ENCODE data around the gene IRF2.

DNA sequence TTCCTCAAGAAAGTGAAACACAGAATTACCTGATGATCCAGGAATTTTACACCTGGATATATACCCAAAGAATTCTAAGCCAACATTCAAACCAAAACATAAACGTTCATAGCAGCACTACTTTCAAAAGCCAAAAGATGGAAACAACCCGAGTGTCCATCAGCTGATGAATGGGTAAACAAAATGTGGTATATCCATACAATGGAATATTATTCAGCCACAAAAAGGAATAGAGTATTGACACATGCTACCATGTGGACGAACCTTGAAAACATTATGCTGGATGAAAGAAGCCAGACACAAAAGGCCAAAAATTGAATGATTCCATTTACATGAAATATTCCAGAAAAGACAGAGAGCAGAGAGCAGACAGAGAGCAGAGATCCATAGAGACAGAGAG is 52.0 kb downstream of the IRF2 start:
- TF ChIP-seq, protein P1, sequence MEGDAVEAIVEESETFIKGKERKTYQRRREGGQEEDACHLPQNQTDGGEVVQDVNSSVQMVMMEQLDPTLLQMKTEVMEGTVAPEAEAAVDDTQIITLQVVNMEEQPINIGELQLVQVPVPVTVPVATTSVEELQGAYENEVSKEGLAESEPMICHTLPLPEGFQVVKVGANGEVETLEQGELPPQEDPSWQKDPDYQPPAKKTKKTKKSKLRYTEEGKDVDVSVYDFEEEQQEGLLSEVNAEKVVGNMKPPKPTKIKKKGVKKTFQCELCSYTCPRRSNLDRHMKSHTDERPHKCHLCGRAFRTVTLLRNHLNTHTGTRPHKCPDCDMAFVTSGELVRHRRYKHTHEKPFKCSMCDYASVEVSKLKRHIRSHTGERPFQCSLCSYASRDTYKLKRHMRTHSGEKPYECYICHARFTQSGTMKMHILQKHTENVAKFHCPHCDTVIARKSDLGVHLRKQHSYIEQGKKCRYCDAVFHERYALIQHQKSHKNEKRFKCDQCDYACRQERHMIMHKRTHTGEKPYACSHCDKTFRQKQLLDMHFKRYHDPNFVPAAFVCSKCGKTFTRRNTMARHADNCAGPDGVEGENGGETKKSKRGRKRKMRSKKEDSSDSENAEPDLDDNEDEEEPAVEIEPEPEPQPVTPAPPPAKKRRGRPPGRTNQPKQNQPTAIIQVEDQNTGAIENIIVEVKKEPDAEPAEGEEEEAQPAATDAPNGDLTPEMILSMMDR (IDR thresholded peaks at IDR 0.05; ENCODE audit: borderline replicate concordance, extremely low read depth, low read length, poor library complexity, severe bottlenecking), result no peak
- no peak for TF ChIP-seq EZH2 (IDR thresholded peaks at IDR 0.05; ENCODE audit: borderline replicate concordance, low read depth, low read length, severe bottlenecking)

Data from DND-41 (cell line).